Lower leg skin (tissue), 3 donors: ENCODE results near the gene SMG7.

Source experiments
- POLR2A ChIP-seq, 2 donors: fragments of 450-650 bp; IDR thresholded peaks; one replicate each; pipeline ENCODE4 v1.6.1; 2016 to 2017; ENCODE audit warnings: antibody characterized with exemption in 2 of 2, mild to moderate bottlenecking in 1 of 2, moderate library complexity in 1 of 2
- TF ChIP-seq, protein P1 (sequence below), 3 donors: fragments of 450-650 bp; IDR thresholded peaks; one replicate each; pipeline ENCODE4 v1.5.1; 2016; ENCODE audit warnings: antibody characterized with exemption in 3 of 3, mild to moderate bottlenecking in 3 of 3, moderate library complexity in 2 of 3

DNA sequence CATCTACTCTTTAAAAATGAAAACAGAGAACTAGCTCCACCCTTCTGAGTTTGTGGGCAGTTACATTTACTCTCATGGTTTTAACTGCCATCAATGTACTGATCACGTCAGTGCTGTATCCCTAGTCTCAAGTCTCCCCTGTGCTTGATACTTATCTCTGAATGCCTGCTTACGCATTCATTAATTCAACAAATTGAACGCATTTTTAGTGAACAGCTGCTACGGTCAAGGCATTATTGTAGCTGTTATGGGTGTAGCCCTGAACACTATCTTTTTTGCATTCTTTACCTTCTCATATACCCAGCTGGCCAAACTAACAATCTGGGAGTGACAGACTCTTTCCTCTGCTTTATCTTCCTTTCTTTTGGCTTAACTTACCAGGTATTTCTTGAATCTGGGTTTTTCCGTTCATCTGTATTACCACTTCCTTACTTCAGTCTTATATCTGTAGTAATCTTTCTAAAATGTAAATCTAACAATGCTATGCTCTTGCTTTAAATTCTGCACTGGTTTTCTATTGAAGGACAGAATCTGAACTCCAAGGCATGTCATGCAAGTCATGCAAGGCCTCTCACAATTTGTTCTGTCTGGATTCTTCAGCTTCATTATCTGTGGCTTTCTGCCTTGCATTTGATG, 33.3 kb downstream of the SMG7 start:
- TF ChIP-seq, protein P1, sequence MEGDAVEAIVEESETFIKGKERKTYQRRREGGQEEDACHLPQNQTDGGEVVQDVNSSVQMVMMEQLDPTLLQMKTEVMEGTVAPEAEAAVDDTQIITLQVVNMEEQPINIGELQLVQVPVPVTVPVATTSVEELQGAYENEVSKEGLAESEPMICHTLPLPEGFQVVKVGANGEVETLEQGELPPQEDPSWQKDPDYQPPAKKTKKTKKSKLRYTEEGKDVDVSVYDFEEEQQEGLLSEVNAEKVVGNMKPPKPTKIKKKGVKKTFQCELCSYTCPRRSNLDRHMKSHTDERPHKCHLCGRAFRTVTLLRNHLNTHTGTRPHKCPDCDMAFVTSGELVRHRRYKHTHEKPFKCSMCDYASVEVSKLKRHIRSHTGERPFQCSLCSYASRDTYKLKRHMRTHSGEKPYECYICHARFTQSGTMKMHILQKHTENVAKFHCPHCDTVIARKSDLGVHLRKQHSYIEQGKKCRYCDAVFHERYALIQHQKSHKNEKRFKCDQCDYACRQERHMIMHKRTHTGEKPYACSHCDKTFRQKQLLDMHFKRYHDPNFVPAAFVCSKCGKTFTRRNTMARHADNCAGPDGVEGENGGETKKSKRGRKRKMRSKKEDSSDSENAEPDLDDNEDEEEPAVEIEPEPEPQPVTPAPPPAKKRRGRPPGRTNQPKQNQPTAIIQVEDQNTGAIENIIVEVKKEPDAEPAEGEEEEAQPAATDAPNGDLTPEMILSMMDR (IDR thresholded peaks at IDR 0.05) = no peak
- no peak for TF ChIP-seq POLR2A (IDR thresholded peaks at IDR 0.05)
